ENCODE results near the gene AMPH.
"Not testable (repeated sequence)": the region's sequence is repeated elsewhere in the genome, so short reads cannot be mapped to it uniquely, and the experiment has no call there.

Gene AMPH

DNA sequence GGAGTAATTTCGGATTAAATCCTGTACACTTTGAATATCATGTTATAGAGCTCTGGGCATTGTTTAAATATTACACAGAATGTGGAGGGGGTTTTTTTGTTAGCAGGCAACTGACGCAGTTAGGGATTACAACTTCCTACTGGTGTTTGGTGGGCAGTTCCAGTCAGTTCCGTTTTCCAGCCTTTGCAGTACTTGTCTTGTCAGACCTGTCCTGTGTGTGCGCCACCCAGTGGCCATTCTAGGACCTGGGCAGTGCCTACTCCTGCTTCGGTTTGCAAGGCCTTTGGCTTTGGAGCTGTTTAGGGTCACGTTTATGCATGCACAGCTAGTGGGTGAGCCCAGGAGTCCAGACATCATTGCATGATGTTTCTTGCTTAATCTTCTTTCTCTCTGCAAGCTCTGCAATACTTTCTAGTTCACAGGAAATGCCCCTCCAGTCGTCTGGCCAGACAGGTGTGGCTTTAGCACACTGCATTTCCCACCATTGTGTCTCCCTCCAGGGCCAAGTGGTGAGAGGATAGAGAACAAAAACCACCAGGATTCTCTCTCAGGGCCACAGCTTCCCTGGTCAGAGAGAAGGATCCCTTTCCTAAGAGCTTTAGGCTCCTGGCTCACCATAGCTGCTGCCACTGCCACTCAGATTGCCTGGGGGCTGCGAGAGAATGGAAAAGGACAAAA, 261.2 kb downstream of the AMPH start:
- no peaks in the 10 kb centered on the region for H3K9me3 ChIP-seq (ENCODE audit: control insufficient read depth, low read length)
- no peaks in the 10 kb centered on the region for H3K27me3 ChIP-seq (ENCODE audit: control insufficient read depth, insufficient read depth, low read length)
- H3K4me1 ChIP-seq (ENCODE audit: control insufficient read depth, insufficient read depth, low read length), result no peaks in the 10 kb centered on the region
- no peak overlapping the region for H3K4me3 ChIP-seq (ENCODE audit: low read length)
- H3K9ac ChIP-seq (ENCODE audit: low read length), result no peak overlapping the region
- H3K36me3 ChIP-seq (ENCODE audit: control insufficient read depth, insufficient read depth, low read length), result no peaks in the 10 kb centered on the region

DNA sequence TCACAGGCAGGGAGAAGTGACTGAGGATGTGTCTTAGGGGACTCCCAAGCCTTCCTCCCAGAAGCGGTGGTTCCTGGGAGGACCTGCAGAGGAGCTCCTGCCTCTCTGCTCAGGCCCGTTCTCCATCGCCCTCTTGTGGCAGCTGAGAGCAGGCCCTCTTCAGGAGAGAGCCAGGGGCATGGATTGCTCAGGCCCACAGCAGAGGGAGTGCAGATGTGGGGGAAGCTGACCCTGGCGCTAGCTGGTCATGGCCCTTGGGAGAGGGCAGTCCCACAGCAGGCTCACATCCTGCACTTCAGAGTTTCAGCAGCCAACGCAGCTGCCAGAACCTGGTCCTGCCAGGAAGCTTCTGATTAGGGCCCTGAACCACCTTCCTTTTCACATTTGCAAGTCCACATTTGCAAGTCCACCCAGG, 263.0 kb downstream of the AMPH start:
- no peak overlapping the region for H3K9ac ChIP-seq (ENCODE audit: low read length)
- H3K27me3 ChIP-seq (ENCODE audit: control insufficient read depth, insufficient read depth, low read length), result no peaks in the 10 kb centered on the region
- no peak overlapping the region for H3K4me3 ChIP-seq (ENCODE audit: low read length)
- H3K9me3 ChIP-seq (ENCODE audit: control insufficient read depth, low read length), result no peaks in the 10 kb centered on the region
- H3K36me3 ChIP-seq (ENCODE audit: control insufficient read depth, insufficient read depth, low read length), result no peaks in the 10 kb centered on the region
- H3K4me1 ChIP-seq (ENCODE audit: control insufficient read depth, insufficient read depth, low read length), result no peaks in the 10 kb centered on the region

DNA sequence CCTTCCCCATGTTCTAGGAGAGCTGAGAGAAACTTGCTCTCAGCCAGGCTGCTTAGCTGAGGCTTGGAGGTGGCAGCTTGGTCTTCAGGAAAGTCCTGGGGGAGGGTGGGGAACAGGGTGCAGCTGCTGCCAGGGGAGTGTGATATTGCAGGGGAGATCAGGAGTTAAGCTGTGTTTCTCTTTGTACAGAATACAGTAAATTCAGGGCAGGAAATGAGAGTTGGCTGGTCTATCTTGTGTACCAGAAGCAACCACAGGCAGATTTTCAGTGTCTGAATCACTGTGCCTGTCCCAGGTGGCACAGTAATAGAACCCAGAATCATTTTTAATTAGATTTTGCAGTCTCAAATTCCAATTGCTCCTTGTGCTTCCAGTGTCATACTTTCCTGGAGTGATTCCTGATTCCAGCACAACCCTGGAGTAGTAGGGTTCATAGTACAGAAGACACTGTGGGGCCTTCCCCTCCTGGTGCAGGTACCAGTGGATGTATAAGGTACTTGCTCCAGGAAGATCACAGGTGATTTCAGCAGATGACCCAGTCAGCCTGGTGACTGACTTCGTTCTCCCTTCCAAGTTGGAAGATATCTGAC, 263.8 kb downstream of the AMPH start:
- Histone ChIP-seq H3K4me3 (ENCODE audit: low read length) (no peak overlapping the region), H3K4me1 (ENCODE audit: control insufficient read depth, insufficient read depth, low read length) (no peaks in the 10 kb centered on the region), H3K9me3 (ENCODE audit: control insufficient read depth, low read length) (no peaks in the 10 kb centered on the region), H3K27me3 (ENCODE audit: control insufficient read depth, insufficient read depth, low read length) (no peaks in the 10 kb centered on the region), H3K9ac (ENCODE audit: low read length) (no peak overlapping the region), H3K36me3 (ENCODE audit: control insufficient read depth, insufficient read depth, low read length) (no peaks in the 10 kb centered on the region)

DNA sequence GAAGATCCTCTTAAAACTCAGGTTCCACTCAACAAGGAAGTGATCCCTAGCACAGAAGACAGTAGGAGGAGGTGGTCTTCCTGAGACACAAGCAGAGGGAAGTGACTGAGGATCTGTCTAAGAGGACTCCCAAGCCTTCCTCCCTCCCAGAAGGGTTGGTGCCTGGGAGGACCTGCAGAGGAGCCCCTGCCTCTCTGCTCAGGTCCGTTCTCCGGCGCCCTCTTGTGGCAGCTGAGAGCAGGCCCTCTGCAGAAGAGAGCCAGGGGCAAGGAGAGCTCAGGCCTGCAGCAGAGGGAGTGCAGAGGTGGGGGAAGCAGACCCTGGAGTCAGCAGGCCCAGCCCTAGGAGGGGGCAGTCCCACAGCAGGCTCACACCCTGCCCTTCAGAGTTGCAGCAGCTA, 267.8 kb downstream of the AMPH start:
- H3K36me3 ChIP-seq (ENCODE audit: control insufficient read depth, insufficient read depth, low read length); H3K9me3 ChIP-seq (ENCODE audit: control insufficient read depth, low read length); H3K27me3 ChIP-seq (ENCODE audit: control insufficient read depth, insufficient read depth, low read length); H3K4me3 ChIP-seq (ENCODE audit: low read length); H3K9ac ChIP-seq (ENCODE audit: low read length); H3K4me1 ChIP-seq (ENCODE audit: control insufficient read depth, insufficient read depth, low read length): not testable (repeated sequence)

DNA sequence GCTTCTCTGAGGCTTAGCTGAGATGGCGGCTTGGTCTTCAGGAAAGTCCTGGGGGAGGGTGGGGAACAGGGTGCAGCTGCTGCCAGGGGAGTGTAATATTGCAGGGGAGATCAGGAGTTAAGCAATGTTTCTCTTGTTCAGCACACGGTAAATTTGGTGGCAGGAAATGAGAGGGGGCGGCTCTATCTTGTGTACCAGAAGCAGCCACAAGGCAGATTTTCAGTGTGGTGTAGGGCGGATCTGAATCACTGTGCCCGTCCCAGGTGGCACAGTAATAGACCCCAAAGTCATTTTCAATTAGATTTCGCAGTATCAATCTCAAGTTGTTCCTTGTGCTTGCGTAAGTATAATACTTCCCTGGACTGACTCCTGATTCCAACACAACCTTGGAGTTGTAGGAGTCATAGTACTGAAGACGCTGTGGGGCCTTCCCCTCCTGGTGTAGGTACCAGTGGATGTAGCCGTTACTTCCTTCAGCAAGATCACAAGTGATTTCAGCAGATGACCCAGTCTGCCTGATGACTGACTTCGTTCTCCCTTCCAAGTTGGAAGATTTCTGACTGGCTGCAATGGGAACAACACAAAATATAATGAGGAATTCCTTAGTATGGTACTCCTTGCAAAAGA, 268.4 kb downstream of the AMPH start:
- H3K36me3 ChIP-seq (ENCODE audit: control insufficient read depth, insufficient read depth, low read length); H3K4me1 ChIP-seq (ENCODE audit: control insufficient read depth, insufficient read depth, low read length); H3K9me3 ChIP-seq (ENCODE audit: control insufficient read depth, low read length); H3K27me3 ChIP-seq (ENCODE audit: control insufficient read depth, insufficient read depth, low read length); H3K9ac ChIP-seq (ENCODE audit: low read length); H3K4me3 ChIP-seq (ENCODE audit: low read length): not testable (repeated sequence)

DNA sequence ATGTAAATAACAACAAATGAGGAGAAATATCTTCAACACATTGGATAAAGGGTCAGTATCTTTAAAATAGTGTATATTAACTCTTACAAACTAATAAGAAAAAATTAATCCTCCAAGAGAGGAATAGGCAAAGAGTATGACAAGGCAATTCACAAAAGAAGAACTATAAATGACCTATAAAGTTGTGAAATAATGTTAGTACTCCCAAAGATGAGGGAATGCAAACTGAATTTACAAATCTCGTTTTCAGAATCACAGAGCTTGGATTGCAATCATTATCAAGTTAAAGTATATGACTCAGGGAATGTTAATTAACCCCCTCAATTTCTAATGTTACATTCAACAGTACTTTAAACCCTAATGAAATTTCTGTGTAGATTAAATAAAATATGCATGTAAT, 270.4 kb downstream of the AMPH start:
- Histone ChIP-seq H3K36me3 (ENCODE audit: control insufficient read depth, insufficient read depth, low read length) (no peaks in the 10 kb centered on the region), H3K4me3 (ENCODE audit: low read length) (no peak overlapping the region), H3K9ac (ENCODE audit: low read length) (no peak overlapping the region), H3K27me3 (ENCODE audit: control insufficient read depth, insufficient read depth, low read length) (no peaks in the 10 kb centered on the region), H3K9me3 (ENCODE audit: control insufficient read depth, low read length) (no peaks in the 10 kb centered on the region), H3K4me1 (ENCODE audit: control insufficient read depth, insufficient read depth, low read length) (no peaks in the 10 kb centered on the region)

DNA sequence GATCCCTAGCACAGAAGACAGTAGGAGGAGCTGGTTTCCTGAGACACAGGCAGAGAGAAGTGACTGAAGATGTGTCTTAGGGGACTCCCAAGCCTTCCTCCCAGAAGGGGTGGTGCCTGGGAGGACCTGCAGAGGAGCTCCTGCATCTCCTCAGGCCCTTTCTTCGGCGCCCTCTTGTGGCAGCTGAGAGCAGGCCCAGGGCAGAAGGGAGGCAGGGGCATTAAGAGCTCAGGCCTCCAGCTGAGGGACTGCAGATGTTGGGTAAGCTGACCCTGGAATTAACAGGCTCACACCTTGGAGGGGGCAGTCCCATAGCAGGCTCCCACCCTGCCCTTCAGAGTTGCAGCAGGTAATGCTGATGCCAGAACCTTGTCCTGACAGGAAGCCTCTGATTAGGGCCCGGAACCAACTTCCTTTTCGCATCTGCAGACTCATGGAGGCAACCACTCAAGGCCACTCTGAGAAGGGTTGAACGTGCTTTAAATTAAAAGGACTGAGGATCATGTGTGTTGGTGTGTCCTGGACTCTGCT, 272.0 kb downstream of the AMPH start:
- not testable (repeated sequence) for H3K36me3 ChIP-seq (ENCODE audit: control insufficient read depth, insufficient read depth, low read length); H3K27me3 ChIP-seq (ENCODE audit: control insufficient read depth, insufficient read depth, low read length); H3K9me3 ChIP-seq (ENCODE audit: control insufficient read depth, low read length); H3K4me1 ChIP-seq (ENCODE audit: control insufficient read depth, insufficient read depth, low read length); H3K9ac ChIP-seq (ENCODE audit: low read length); H3K4me3 ChIP-seq (ENCODE audit: low read length)

DNA sequence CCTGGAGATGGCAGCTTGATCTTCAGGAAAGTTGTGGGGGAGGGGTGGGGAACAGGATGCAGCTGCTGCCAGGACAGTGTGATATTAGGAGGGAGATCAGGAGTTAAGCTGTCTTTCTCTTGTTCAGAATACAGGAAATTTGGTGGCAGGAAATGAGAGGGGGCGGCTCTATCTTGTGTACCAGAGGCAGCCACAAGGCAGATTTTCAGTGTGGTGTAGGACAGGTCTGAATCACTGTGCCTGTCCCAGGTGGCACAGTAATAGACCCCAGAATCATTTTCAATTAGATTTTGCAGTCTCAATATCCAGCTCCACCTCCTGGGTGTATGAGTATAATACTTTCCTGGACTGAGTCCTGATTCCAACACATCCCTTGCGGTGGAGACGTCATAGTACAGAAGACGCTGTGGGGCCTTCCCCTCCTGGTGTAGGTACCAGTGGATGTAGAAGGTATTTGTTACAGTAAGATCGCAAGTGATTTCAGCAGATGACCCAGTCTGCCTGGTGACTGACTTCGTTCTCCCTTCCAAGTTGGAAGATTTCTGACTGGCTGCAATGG, 272.8 kb downstream of the AMPH start:
- H3K4me3 ChIP-seq (ENCODE audit: low read length); H3K9ac ChIP-seq (ENCODE audit: low read length); H3K9me3 ChIP-seq (ENCODE audit: control insufficient read depth, low read length); H3K4me1 ChIP-seq (ENCODE audit: control insufficient read depth, insufficient read depth, low read length); H3K36me3 ChIP-seq (ENCODE audit: control insufficient read depth, insufficient read depth, low read length); H3K27me3 ChIP-seq (ENCODE audit: control insufficient read depth, insufficient read depth, low read length): not testable (repeated sequence)

DNA sequence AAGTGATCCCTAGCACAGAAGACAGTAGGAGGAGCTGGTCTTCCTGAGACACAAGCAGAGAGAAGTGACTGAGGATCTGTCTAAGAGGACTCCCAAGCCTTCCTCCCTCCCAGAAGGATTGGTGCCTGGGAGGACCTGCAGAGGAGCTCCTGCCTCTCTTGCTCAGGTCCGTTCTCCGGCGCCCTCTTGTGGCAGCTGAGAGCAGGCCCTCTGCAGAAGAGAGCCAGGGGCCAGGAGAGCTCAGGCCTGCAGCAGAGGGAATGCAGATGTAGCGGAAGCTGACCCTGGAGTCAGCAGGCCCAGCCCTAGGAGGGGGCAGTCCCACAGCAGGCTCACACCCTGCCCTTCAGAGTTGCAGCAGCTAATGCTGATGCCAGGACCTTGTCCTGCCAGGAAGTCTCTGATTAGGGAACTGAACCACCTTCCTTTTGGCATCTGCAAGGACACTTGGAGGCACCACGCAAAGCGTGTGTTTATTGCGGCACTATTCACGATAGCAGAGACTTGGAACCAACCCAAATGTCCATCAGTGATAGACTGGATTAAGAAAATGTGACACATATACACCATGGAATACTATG, 276.8 kb downstream of the AMPH start:
- not testable (repeated sequence) for H3K9ac ChIP-seq (ENCODE audit: low read length); H3K27me3 ChIP-seq (ENCODE audit: control insufficient read depth, insufficient read depth, low read length); H3K36me3 ChIP-seq (ENCODE audit: control insufficient read depth, insufficient read depth, low read length); H3K4me1 ChIP-seq (ENCODE audit: control insufficient read depth, insufficient read depth, low read length); H3K9me3 ChIP-seq (ENCODE audit: control insufficient read depth, low read length); H3K4me3 ChIP-seq (ENCODE audit: low read length)

DNA sequence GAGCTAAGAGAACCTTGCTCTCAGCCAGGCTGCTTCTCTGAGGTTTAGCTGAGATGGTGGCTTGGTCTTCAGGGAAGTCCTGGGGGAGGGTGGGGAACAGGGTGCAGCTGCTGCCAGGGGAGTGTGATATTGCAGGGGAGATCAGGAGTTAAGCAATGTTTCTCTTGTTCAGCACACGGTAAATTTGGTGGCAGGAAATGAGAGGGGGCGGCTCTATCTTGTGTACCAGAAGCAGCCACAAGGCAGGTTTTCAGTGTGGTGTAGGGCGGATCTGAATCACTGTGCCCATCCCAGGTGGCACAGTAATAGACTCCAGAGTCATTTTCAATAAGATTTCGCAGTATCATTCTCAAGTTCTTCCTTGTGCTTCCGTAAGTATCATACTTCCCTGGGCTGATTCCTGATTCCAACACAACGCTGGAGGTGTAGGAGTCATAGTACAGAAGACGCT, 277.7 kb downstream of the AMPH start:
- not testable (repeated sequence) for H3K9me3 ChIP-seq (ENCODE audit: control insufficient read depth, low read length); H3K36me3 ChIP-seq (ENCODE audit: control insufficient read depth, insufficient read depth, low read length); H3K4me1 ChIP-seq (ENCODE audit: control insufficient read depth, insufficient read depth, low read length); H3K27me3 ChIP-seq (ENCODE audit: control insufficient read depth, insufficient read depth, low read length); H3K9ac ChIP-seq (ENCODE audit: low read length); H3K4me3 ChIP-seq (ENCODE audit: low read length)

DNA sequence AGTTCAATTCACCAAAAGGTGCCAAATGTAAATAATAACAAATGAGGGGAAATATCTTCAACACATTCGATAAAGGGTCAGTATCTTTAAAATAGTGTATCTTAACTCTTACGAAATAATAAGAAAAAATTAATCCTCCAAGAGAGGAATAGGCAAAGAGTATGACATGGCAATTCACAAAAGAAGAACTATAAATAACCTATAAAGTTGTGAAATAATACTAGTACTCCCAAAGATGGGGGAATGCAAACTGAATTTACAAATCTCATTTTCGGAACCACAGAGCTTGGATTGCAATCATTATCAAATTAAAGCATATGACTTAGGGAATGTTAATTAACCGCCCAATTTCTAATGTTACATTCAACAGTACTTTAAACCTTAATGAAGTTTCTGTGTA, 279.6 kb downstream of the AMPH start:
- H3K27me3 ChIP-seq (ENCODE audit: control insufficient read depth, insufficient read depth, low read length), result no peaks in the 10 kb centered on the region
- no peaks in the 10 kb centered on the region for H3K4me1 ChIP-seq (ENCODE audit: control insufficient read depth, insufficient read depth, low read length)
- no peaks in the 10 kb centered on the region for H3K9me3 ChIP-seq (ENCODE audit: control insufficient read depth, low read length)
- no peak overlapping the region for H3K9ac ChIP-seq (ENCODE audit: low read length)
- no peak overlapping the region for H3K4me3 ChIP-seq (ENCODE audit: low read length)
- no peaks in the 10 kb centered on the region for H3K36me3 ChIP-seq (ENCODE audit: control insufficient read depth, insufficient read depth, low read length)

DNA sequence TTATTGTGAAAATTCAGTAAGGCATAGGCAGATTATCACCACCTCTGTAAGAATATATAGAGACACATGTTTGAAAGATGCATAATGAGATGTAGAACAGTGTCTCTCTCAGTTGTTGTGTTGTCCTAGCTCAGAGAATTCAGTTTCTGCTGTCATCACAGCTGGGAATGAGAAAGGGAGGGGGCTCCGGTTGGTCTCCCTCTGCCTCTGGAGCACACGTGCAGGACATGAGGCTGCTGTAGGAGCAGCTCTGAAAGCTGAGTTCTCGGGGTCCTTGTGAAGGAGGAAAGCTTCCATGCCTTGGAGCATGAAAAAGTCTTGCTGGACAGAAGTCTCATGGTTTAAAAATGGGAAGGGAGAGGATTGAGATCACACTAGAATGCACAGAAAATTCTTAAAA, 280.4 kb downstream of the AMPH start:
- not testable (repeated sequence) for H3K4me1 ChIP-seq (ENCODE audit: control insufficient read depth, insufficient read depth, low read length); H3K9me3 ChIP-seq (ENCODE audit: control insufficient read depth, low read length); H3K27me3 ChIP-seq (ENCODE audit: control insufficient read depth, insufficient read depth, low read length); H3K4me3 ChIP-seq (ENCODE audit: low read length); H3K9ac ChIP-seq (ENCODE audit: low read length); H3K36me3 ChIP-seq (ENCODE audit: control insufficient read depth, insufficient read depth, low read length)
